Progenitor cell of endocrine pancreas (in vitro differentiated cells): ENCODE data around the gene C20orf202. TPM values are rescaled to one million over a fixed set of nuclear protein-coding genes. Genes with fewer than 3 reads are reported as not detected.

Experiments used
- DNase-seq: peaks from one replicate; pipeline ENCODE4 v3.0.0; 2021; ENCODE audit warnings: low spot score; ENCODE audit not compliant: unreplicated experiment
- H3K27ac Mint-ChIP-seq: 2 replicates; pipeline ENCODE4 v1.8.0; 2021; ENCODE audit warnings: mild to moderate bottlenecking, moderate library complexity, mixed read lengths
- H3K27me3 Mint-ChIP-seq: 2 replicates; pipeline ENCODE4 v1.8.0; 2021; ENCODE audit warnings: mixed read lengths
- H3K36me3 Mint-ChIP-seq: 2 replicates; pipeline ENCODE4 v1.8.0; 2022; ENCODE audit warnings: mixed read lengths; ENCODE audit not compliant: insufficient read depth
- H3K4me1 Mint-ChIP-seq: 2 replicates; pipeline ENCODE4 v1.8.0; 2021; ENCODE audit warnings: low read depth, mixed read lengths
- H3K4me3 Mint-ChIP-seq: 2 replicates; pipeline ENCODE4 v1.8.0; 2021; ENCODE audit warnings: low read depth, mild to moderate bottlenecking, moderate library complexity, mixed read lengths
- H3K9me3 Mint-ChIP-seq: 2 replicates; pipeline ENCODE4 v1.8.0; 2021; ENCODE audit warnings: low read depth, mixed read lengths
- total RNA-seq: library from RNA; stranded (reverse); gene quantifications from 2 replicates; pipeline ENCODE4 v1.2.1, GENCODE V29; 2021
- TF ChIP-seq, protein P1 (sequence below): fragments of 200-600 bp; sonication (generic); IDR thresholded peaks from one replicate; pipeline ENCODE4 v1.5.0; 2021; ENCODE audit warnings: antibody characterized with exemption, mild to moderate bottlenecking; ENCODE audit not compliant: unreplicated experiment

C20orf202 gene
- total RNA-seq, 1 donor from 2014 or later = 0.26 TPM

DNA sequence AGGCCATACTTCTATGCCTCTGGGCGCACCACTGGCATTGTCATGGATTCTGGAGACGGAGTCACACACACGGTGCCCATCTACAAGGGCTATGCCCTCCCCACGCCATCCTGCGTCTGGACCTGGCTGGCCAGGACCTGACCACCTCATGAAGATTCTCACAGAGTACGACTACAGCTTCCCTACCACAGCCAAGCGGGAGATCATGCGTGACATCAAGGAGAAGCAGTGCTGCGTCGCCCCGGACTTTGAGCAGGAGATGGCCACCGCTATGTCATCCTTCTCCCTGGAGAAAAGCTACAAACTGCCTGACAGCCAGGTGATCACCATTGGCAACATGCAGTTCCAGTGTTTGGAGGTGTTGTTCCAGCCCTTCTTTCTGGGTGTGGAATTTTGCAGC lies 42.3 kb upstream of the C20orf202 start:
- Mint-ChIP-seq H3K27me3 (no peaks in the 10 kb centered on the region), H3K27ac (no peak overlapping the region), H3K9me3 (peaks cover 2% of the 10 kb centered on the region), H3K4me3 (no peak overlapping the region), H3K36me3 (peaks cover 19% of the 10 kb centered on the region), H3K4me1 (no peaks in the 10 kb centered on the region)
- DNase-seq = no peak
- TF ChIP-seq, protein P1, sequence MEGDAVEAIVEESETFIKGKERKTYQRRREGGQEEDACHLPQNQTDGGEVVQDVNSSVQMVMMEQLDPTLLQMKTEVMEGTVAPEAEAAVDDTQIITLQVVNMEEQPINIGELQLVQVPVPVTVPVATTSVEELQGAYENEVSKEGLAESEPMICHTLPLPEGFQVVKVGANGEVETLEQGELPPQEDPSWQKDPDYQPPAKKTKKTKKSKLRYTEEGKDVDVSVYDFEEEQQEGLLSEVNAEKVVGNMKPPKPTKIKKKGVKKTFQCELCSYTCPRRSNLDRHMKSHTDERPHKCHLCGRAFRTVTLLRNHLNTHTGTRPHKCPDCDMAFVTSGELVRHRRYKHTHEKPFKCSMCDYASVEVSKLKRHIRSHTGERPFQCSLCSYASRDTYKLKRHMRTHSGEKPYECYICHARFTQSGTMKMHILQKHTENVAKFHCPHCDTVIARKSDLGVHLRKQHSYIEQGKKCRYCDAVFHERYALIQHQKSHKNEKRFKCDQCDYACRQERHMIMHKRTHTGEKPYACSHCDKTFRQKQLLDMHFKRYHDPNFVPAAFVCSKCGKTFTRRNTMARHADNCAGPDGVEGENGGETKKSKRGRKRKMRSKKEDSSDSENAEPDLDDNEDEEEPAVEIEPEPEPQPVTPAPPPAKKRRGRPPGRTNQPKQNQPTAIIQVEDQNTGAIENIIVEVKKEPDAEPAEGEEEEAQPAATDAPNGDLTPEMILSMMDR = no peak

DNA sequence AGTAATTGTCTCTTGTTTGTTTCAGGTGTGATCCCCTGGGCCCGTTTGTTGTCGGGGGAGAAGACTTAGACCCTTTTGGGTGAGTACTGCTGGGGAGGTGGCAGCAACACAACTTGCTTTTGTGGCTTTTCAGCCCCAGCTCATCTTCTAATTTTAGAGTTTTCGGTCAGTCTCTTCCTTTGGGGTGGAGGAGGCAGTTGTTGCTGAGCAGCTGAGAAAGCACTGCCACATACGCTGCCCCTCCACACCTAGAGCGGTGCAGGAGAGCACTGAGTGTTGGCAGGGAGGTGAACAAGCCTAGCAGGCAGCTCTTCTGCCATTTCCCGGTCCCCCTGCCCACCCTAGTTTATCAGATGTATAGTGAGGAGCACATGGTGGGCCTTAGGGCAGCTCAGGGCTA lies 40.1 kb upstream of the C20orf202 start:
- no peak for DNase-seq
- no peaks in the 10 kb centered on the region for H3K4me1 Mint-ChIP-seq
- H3K27ac Mint-ChIP-seq = no peak overlapping the region
- no peaks in the 10 kb centered on the region for H3K27me3 Mint-ChIP-seq
- TF ChIP-seq, protein P1 = no peak
- H3K4me3 Mint-ChIP-seq = no peak overlapping the region
- H3K36me3 Mint-ChIP-seq = peaks cover 21% of the 10 kb centered on the region
- no peaks in the 10 kb centered on the region for H3K9me3 Mint-ChIP-seq

DNA sequence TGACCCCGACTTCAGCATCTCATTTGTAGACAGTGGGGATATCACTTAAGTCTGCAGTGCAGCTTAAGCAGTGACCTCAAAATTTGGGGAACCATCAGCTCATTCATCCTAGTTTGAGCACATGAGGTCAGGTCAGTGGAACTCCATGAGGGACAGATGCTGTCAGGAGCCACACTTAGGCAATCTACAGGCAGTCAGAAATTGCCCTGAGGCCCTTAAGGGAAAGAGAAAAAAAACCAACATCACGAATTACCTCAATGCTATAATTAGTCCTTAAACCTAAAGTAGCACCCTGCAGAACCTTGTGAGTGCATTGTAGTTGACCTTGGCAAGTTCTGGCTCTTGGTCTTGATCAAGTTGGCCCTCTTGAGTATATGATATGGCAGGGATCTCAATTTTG lies 39.6 kb upstream of the C20orf202 start:
- Mint-ChIP-seq H3K9me3 (no peaks in the 10 kb centered on the region), H3K36me3 (peaks cover 24% of the 10 kb centered on the region), H3K27me3 (no peaks in the 10 kb centered on the region), H3K27ac (no peak overlapping the region), H3K4me1 (no peaks in the 10 kb centered on the region), H3K4me3 (no peak overlapping the region)
- DNase-seq = no peak
- TF ChIP-seq, protein P1 = no peak

- Mint-ChIP-seq H3K27ac (no peak overlapping the region), H3K27me3 (no peaks in the 10 kb centered on the region), H3K36me3 (peaks cover 26% of the 10 kb centered on the region), H3K9me3 (no peaks in the 10 kb centered on the region), H3K4me3 (no peak overlapping the region), H3K4me1 (no peaks in the 10 kb centered on the region)
- TF ChIP-seq, protein P1 = no peak
- no peak for DNase-seq
Measured at GRCh38 chr20:1164871-1165270, 38.4 kb upstream of the C20orf202 start.

DNA sequence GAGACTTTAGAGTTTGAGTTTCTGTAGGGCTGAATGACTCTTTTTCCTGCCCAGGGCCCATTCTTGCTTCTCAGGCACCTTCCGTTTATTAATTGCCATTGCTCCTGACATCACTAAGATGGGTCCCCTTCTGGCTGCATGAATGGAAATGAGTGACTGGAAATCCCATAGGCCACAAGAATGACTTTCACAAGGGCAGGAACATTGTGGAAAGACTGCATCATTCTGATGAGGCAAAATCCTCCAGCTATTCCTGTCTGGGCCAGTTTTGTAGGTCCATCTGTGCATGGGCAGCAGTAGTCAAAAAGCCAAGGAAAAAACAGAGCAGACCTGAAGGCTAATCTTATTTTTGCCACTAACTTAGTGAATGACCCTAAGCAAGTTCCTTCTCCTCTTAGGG lies 37.7 kb upstream of the C20orf202 start:
- no peak for DNase-seq
- Mint-ChIP-seq H3K36me3 (peaks cover 30% of the 10 kb centered on the region), H3K27ac (no peak overlapping the region)

More for the DNA sequence above, 37.7 kb upstream of the C20orf202 start:
- Mint-ChIP-seq H3K9me3 (no peaks in the 10 kb centered on the region), H3K4me3 (no peak overlapping the region), H3K4me1 (no peaks in the 10 kb centered on the region), H3K27me3 (no peaks in the 10 kb centered on the region)
- TF ChIP-seq, protein P1 = no peak
